BLaER1 treated with 17β-estradiol and CSF1 and Interleukin-3, amounts not matched to agents 10 nM and 100 nM (cell line): ENCODE results near the gene LPO.

ENCODE experiments used
- H3K27ac ChIP-seq, 11 experiments: shearing (Covaris generic); formaldehyde crosslinking; 2 replicates each; pipeline ENCODE4 v1.8.1; 2022
- H3K27me3 ChIP-seq, 11 experiments: shearing (Covaris generic); formaldehyde crosslinking; 2 replicates each; pipeline ENCODE4 v1.8.1; 2022
- H3K36me3 ChIP-seq, 11 experiments: shearing (Covaris generic); formaldehyde crosslinking; 2 replicates each; pipeline ENCODE4 v1.8.1; 2022
- H3K4me1 ChIP-seq, 10 experiments: shearing (Covaris generic); formaldehyde crosslinking; 2 replicates each; pipeline ENCODE4 v1.8.1; 2022
- H3K4me2 ChIP-seq, 11 experiments: shearing (Covaris generic); formaldehyde crosslinking; 2 replicates each; pipeline ENCODE4 v1.8.1; 2022
- H3K4me3 ChIP-seq, 10 experiments: shearing (Covaris generic); formaldehyde crosslinking; 2 replicates each; pipeline ENCODE4 v1.8.1; 2022
- H3K9ac ChIP-seq, 11 experiments: shearing (Covaris generic); formaldehyde crosslinking; 2 replicates each; pipeline ENCODE4 v1.8.1; 2022
- H3K9me3 ChIP-seq, 11 experiments: shearing (Covaris generic); formaldehyde crosslinking; replicated peaks in 1 of 11; 2 replicates each; pipeline ENCODE4 v1.8.1; 2022
- H4K20me1 ChIP-seq, 11 experiments: shearing (Covaris generic); formaldehyde crosslinking; 2 replicates each; pipeline ENCODE4 v1.8.1; 2022
- Cebpa-rat ChIP-seq, 11 experiments: shearing (Covaris generic); IDR thresholded peaks; 2 replicates each; pipeline ENCODE4 v1.8.1; 2022

The LPO gene

DNA sequence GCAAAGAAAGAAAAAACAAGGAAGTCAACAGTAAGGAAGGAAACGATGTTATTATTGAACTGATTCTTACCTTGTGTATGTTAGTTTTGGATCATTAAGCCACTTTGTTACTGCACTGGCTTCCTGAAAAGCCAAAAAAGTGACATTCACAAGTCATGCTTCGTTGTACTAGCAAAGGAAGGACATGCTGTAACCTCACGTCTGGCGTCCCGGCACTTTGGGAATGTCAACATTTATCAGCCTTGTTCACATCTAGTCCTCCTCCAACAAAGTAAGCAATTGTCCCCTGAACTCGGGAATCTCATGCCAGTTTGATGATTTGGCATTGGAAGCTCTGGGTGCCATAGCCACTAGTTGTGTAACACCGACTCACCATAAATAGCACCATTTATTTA lies 18.6 kb upstream of the LPO start:
- TF ChIP-seq Cebpa-rat (IDR thresholded peaks at IDR 0.05): no peak
- Histone ChIP-seq H3K4me1 (peaks cover 10 to 30% (median 23%) of the 10 kb centered on the region in 10 experiments), H4K20me1 (no peaks in the 10 kb centered on the region), H3K27me3 (no peaks in the 10 kb centered on the region), H3K4me3 (peak overlapping the region; percentile 57 to 77 (median 68)), H3K4me2 (peak overlapping the region; percentile 73 to 94 (median 83)), H3K27ac (peak overlapping the region in 10 of 11 experiments; percentile 60 to 85 (median 74); a peak in 19 of 22 replicates), H3K36me3 (peaks cover 0 to 6% (median 0%) of the 10 kb centered on the region in 11 experiments; a peak in 4 of 22 replicates), H3K9ac (peak overlapping the region in 10 of 11 experiments; percentile 73 to 83 (median 80); a peak in 14 of 22 replicates), H3K9me3 (no peaks in the 10 kb centered on the region)

DNA sequence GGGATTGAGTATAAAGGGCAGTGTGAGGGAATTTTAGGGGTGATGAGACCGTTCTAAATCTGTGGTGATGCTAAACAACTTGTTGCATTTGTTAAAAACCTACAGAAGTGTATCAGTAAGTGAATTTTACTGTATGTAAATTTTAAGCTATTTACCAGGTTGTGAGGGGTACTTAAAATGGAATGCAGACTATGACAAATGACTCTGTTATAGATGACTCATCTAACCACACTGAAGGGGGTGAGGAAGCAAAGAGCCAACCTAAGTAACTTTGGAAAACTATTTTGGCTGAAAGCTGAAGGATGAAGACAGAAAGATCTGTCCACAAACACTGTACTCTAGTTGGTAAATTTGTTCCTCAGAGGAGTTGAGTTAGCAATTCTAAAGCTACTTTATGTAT lies 14.1 kb upstream of the LPO start:
- Histone ChIP-seq H3K4me2 (peak overlapping the region in 6 of 11 experiments; percentile 43 to 73 (median 44); a peak in 11 of 22 replicates), H3K9ac (no peak overlapping the region), H3K4me1 (peaks cover 8 to 23% (median 16%) of the 10 kb centered on the region in 10 experiments), H4K20me1 (no peaks in the 10 kb centered on the region), H3K27ac (peak overlapping the region in 1 of 11 experiments; percentile 25; a peak in 1 of 22 replicates), H3K36me3 (no peaks in the 10 kb centered on the region), H3K4me3 (no peak overlapping the region), H3K27me3 (no peaks in the 10 kb centered on the region), H3K9me3 (no peaks in the 10 kb centered on the region; a peak in 1 of 22 replicates)
- no peak for TF ChIP-seq Cebpa-rat (IDR thresholded peaks at IDR 0.05)

DNA sequence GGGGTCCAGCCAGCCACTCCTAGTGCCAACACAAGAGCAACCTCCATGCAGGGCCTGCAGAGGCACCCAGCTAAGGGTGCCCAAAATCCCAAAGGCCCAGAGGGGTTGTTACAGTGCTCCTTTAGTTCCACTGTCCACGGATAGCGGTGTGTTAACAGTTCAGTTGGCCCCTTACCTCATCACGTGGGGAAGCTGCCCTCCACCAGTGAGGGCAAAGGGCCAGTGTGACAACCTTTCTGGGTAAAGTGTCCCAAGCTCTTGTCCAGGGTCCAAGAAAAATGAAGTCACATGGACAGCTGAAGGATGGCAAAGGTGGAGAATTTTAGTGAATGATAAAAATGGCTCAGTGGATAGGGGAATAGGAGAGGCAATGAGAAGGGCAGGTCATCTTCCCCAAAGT lies 10.7 kb upstream of the LPO start:
- Histone ChIP-seq H4K20me1 (no peaks in the 10 kb centered on the region; a peak in 1 of 22 replicates), H3K4me2 (no peak overlapping the region), H3K27me3 (no peaks in the 10 kb centered on the region), H3K4me1 (peaks cover 13 to 34% (median 26%) of the 10 kb centered on the region in 10 experiments), H3K36me3 (no peaks in the 10 kb centered on the region), H3K27ac (no peak overlapping the region), H3K9ac (no peak overlapping the region), H3K9me3 (no peaks in the 10 kb centered on the region; a peak in 1 of 22 replicates), H3K4me3 (no peak overlapping the region)
- no peak for TF ChIP-seq Cebpa-rat (IDR thresholded peaks at IDR 0.05)

- Histone ChIP-seq H3K4me1 (peaks cover 21 to 44% (median 35%) of the 10 kb centered on the region in 10 experiments), H3K27ac (no peak overlapping the region), H3K4me3 (no peak overlapping the region), H3K4me2 (no peak overlapping the region), H3K9ac (no peak overlapping the region), H3K9me3 (no peaks in the 10 kb centered on the region; a peak in 1 of 22 replicates), H3K27me3 (no peaks in the 10 kb centered on the region), H3K36me3 (no peaks in the 10 kb centered on the region), H4K20me1 (no peaks in the 10 kb centered on the region; a peak in 1 of 22 replicates)
- no peak for TF ChIP-seq Cebpa-rat (IDR thresholded peaks at IDR 0.05)
Observed at GRCh38 chr17:58228679-58229078, 9.7 kb upstream of the LPO start.

DNA sequence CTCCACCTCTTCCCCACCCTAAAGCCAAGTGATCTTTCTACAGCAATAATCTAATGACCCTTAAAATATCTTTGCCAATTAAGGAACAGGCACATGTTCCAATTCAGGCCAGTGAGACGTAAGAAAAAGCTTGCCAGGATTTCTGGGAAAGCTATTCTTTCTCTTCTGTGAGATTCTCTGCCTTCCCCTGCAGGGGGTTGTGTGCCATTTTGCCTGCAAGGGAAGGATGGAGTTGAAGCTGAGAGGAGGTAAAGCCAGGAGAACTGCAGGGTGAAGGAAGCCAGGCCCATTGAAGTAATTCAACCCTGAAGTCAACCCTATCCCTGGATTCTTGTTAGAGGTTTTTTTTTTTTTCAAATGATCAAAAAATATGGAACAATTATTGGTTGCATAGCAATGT lies 9.0 kb upstream of the LPO start:
- H3K9ac ChIP-seq: no peak overlapping the region
- TF ChIP-seq Cebpa-rat (IDR thresholded peaks at IDR 0.05): no peak
- peaks cover 23 to 44% (median 35%) of the 10 kb centered on the region in 10 experiments for H3K4me1 ChIP-seq
- H3K36me3 ChIP-seq: no peaks in the 10 kb centered on the region
- H3K4me3 ChIP-seq: no peak overlapping the region
- H3K9me3 ChIP-seq: no peaks in the 10 kb centered on the region; a peak in 1 of 22 replicates
- H3K27ac ChIP-seq: no peak overlapping the region
- no peaks in the 10 kb centered on the region; a peak in 1 of 22 replicates for H4K20me1 ChIP-seq
- no peak overlapping the region for H3K4me2 ChIP-seq
- no peaks in the 10 kb centered on the region for H3K27me3 ChIP-seq

- no peaks in the 10 kb centered on the region; a peak in 1 of 22 replicates for H4K20me1 ChIP-seq
- H3K9me3 ChIP-seq: no peaks in the 10 kb centered on the region; a peak in 1 of 22 replicates
- TF ChIP-seq Cebpa-rat (IDR thresholded peaks at IDR 0.05): no peak
- H3K4me2 ChIP-seq: no peak overlapping the region
- no peaks in the 10 kb centered on the region for H3K36me3 ChIP-seq
- peaks cover 23 to 41% (median 31%) of the 10 kb centered on the region in 10 experiments for H3K4me1 ChIP-seq
- no peak overlapping the region for H3K9ac ChIP-seq
- H3K4me3 ChIP-seq: no peak overlapping the region
- H3K27ac ChIP-seq: no peak overlapping the region
- no peaks in the 10 kb centered on the region for H3K27me3 ChIP-seq
Observed at GRCh38 chr17:58229881-58230280, 8.5 kb upstream of the LPO start.

- Histone ChIP-seq H3K27ac (peak overlapping the region in 4 of 11 experiments; percentile 7 to 71 (median 53); a peak in 5 of 22 replicates), H3K36me3 (no peaks in the 10 kb centered on the region), H3K9ac (no peak overlapping the region; a peak in 1 of 22 replicates), H4K20me1 (no peaks in the 10 kb centered on the region; a peak in 1 of 22 replicates), H3K27me3 (no peaks in the 10 kb centered on the region), H3K4me2 (peak overlapping the region; percentile 60 to 89 (median 81)), H3K4me1 (peaks cover 23 to 41% (median 31%) of the 10 kb centered on the region in 10 experiments), H3K4me3 (no peak overlapping the region), H3K9me3 (no peaks in the 10 kb centered on the region; a peak in 1 of 22 replicates)
- TF ChIP-seq Cebpa-rat (IDR thresholded peaks at IDR 0.05): no peak
Observed at GRCh38 chr17:58231641-58232040, 6.7 kb upstream of the LPO start.

DNA sequence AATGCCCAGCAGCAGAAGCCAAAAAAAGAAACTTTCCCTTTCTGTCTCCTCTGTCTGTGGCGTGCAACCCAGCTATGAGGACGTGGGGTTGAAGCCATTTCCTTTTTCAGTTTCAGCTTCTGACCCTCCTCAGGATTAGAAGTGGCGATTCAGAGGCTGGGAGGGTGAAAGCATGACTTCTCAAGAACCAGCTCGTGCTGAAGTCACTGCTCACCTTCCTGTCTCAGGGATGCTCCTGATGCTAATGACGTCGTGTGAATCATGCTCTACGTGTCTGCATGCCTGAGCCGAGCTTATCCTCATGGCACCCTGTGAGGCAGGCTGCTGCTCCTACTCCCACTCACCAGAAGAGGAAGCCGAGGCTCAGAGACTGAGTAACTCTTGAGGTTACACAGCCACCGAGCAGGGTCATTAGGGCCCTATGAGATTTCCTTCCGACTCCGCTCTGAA lies 5.7 kb upstream of the LPO start:
- H3K27me3 ChIP-seq: no peaks in the 10 kb centered on the region
- peak overlapping the region in 10 of 11 experiments; percentile 7 to 71 (median 58); a peak in 19 of 22 replicates for H3K27ac ChIP-seq
- peaks cover 23 to 41% (median 31%) of the 10 kb centered on the region in 10 experiments for H3K4me1 ChIP-seq
- peak overlapping the region in 7 of 11 experiments; percentile 5 to 59 (median 56); a peak in 11 of 22 replicates for H3K9ac ChIP-seq
- peak overlapping the region in 6 of 10 experiments; percentile 2 to 47 (median 26); a peak in 9 of 20 replicates for H3K4me3 ChIP-seq
- peak overlapping the region; percentile 60 to 89 (median 81) for H3K4me2 ChIP-seq
- H3K36me3 ChIP-seq: no peaks in the 10 kb centered on the region
- no peaks in the 10 kb centered on the region; a peak in 1 of 22 replicates for H4K20me1 ChIP-seq
- TF ChIP-seq Cebpa-rat (IDR thresholded peaks at IDR 0.05): no peak
- no peaks in the 10 kb centered on the region; a peak in 1 of 22 replicates for H3K9me3 ChIP-seq

- Histone ChIP-seq H3K9ac (no peak overlapping the region), H3K4me1 (peaks cover 23 to 41% (median 31%) of the 10 kb centered on the region in 10 experiments), H3K27ac (peak overlapping the region in 5 of 11 experiments; percentile 26 to 71 (median 59); a peak in 7 of 22 replicates), H3K9me3 (no peaks in the 10 kb centered on the region), H3K36me3 (no peaks in the 10 kb centered on the region), H3K4me3 (no peak overlapping the region), H4K20me1 (no peaks in the 10 kb centered on the region; a peak in 1 of 22 replicates), H3K27me3 (no peaks in the 10 kb centered on the region), H3K4me2 (peak overlapping the region; percentile 17 to 89 (median 70); a peak in 16 of 22 replicates)
- no peak for TF ChIP-seq Cebpa-rat (IDR thresholded peaks at IDR 0.05)
Observed at GRCh38 chr17:58233543-58233942, 4.8 kb upstream of the LPO start.
